H1 (cell line): ENCODE data around the gene SLC16A6. TPM values are rescaled to one million over a fixed set of nuclear protein-coding genes. Genes with fewer than 3 reads are reported as not detected.

Experiments used
- CTCF ChIA-PET: fragments of 300-600 bp; sonication (Branson Sonifier 250); formaldehyde crosslinking; loops from one replicate; lab custom pipeline; 2021; ENCODE audit not compliant: partially characterized antibody; lab: Charles Lee
- POLR2A ChIA-PET: fragments of 300-600 bp; sonication (Branson Sonifier 250); formaldehyde crosslinking; loops from one replicate; lab custom pipeline; 2021; ENCODE audit warnings: inconsistent platforms; ENCODE audit not compliant: partially characterized antibody; lab: Charles Lee
- DNase-seq, 2 experiments: peaks; one replicate each; pipeline versions ENCODE4 v3.0.0 to v3.0.0-alpha.2; 2010 to 2022; ENCODE audit warnings: low spot score in 2 of 2, low read depth in 1 of 2, mixed read lengths in 1 of 2
- FAIRE-seq: peaks from 2 replicates; lab custom pipeline; 2011; peaks lifted over from hg19 to GRCh38; lab: Jason Lieb, UNC
- H2AFZ ChIP-seq: 2 replicates; pipeline ENCODE4 v1.8.1; 2012; ENCODE audit warnings: low read length, inconsistent platforms
- H2AK5ac ChIP-seq: 2 replicates; pipeline ENCODE4 v1.6.1; 2013; ENCODE audit warnings: low read depth, low read length
- H2BK120ac ChIP-seq: replicated peaks from 2 replicates; pipeline ENCODE3; 2013; ENCODE audit warnings: low read depth, low read length, inconsistent platforms
- H2BK12ac ChIP-seq: 2 replicates; pipeline ENCODE4 v1.6.1; 2013; ENCODE audit warnings: low read depth, low read length
- H2BK15ac ChIP-seq: 2 replicates; pipeline ENCODE4 v1.6.1; 2013; ENCODE audit warnings: low read length
- H2BK20ac ChIP-seq: 2 replicates; pipeline ENCODE4 v1.6.1; 2013; ENCODE audit warnings: low read length
- H2BK5ac ChIP-seq: 2 replicates; pipeline ENCODE4 v1.6.1; 2013; ENCODE audit warnings: low read depth, low read length
- H3K14ac ChIP-seq: 2 replicates; pipeline ENCODE4 v1.6.1; 2013; ENCODE audit warnings: inconsistent platforms; ENCODE audit not compliant: insufficient read length
- H3K18ac ChIP-seq: 2 replicates; pipeline ENCODE4 v1.6.1; 2013; ENCODE audit warnings: low read length; ENCODE audit errors: extremely low read depth
- H3K23ac ChIP-seq: 2 replicates; pipeline ENCODE4 v1.6.1; 2013; ENCODE audit warnings: inconsistent platforms; ENCODE audit not compliant: insufficient read length
- H3K23me2 ChIP-seq: 2 replicates; pipeline ENCODE4 v1.6.1; 2013; ENCODE audit warnings: low read depth, low read length
- H3K27ac ChIP-seq: 2 replicates; pipeline ENCODE4 v1.6.1; 2011; ENCODE audit warnings: low read depth, low read length, inconsistent platforms
- H3K27me3 ChIP-seq, 4 experiments: replicated peaks in 1 of 4; 1 replicate in 1 of 4; 2 replicates in 3 of 4; pipeline versions ENCODE4 v1.6.1 to v1.8.1; 2011 to 2013; ENCODE audit warnings: low read length in 3 of 4, mild to moderate bottlenecking in 3 of 4, inconsistent platforms in 2 of 4, mixed read lengths in 2 of 4, moderate library complexity in 1 of 4; ENCODE audit not compliant: control insufficient read depth in 3 of 4, insufficient read depth in 3 of 4; ENCODE audit errors: extremely low read depth in 1 of 4
- H3K36me3 ChIP-seq, 4 experiments: 2 replicates each; pipeline versions ENCODE4 v1.6.1 to v1.8.1; 2011 to 2013; ENCODE audit warnings: mild to moderate bottlenecking in 4 of 4, low read length in 3 of 4, moderate library complexity in 2 of 4, control low read depth in 1 of 4, inconsistent platforms in 1 of 4; ENCODE audit not compliant: insufficient read depth in 4 of 4, control insufficient read depth in 2 of 4
- H3K4ac ChIP-seq: replicated peaks from 2 replicates; pipeline ENCODE3; 2013; ENCODE audit warnings: low read length, low read depth, mixed read lengths, inconsistent platforms; ENCODE audit not compliant: insufficient read length
- H3K4me1 ChIP-seq, 4 experiments: replicated peaks in 1 of 4; 1 replicate in 1 of 4; 2 replicates in 3 of 4; pipeline versions ENCODE4 v1.6.1 to v1.8.1; 2011 to 2013; ENCODE audit warnings: low read length in 3 of 4, inconsistent platforms in 2 of 4, mixed read lengths in 1 of 4; ENCODE audit not compliant: insufficient read depth in 4 of 4, control insufficient read depth in 3 of 4
- H3K4me2 ChIP-seq, 2 experiments: 2 replicates each; pipeline versions ENCODE4 v1.6.1 to v1.8.1; 2011 to 2013; ENCODE audit warnings: low read depth in 2 of 2, low read length in 2 of 2, control low read depth in 1 of 2, inconsistent platforms in 1 of 2, mild to moderate bottlenecking in 1 of 2; ENCODE audit not compliant: insufficient read depth in 1 of 2
- H3K4me3 ChIP-seq, 4 experiments: fragments of 200-600, 300-600 bp in 1 of 4; sonication (generic), shearing (Covaris generic), sonication (Bioruptor Twin) in 1 of 4; 2 replicates each; pipeline versions ENCODE4 v1.5.1 to v1.8.1; 2011 to 2016; ENCODE audit warnings: low read length in 4 of 4, low read depth in 3 of 4, control low read depth in 2 of 4, inconsistent platforms in 2 of 4, mild to moderate bottlenecking in 2 of 4, mixed read lengths in 1 of 4, moderate library complexity in 1 of 4; ENCODE audit not compliant: insufficient read depth in 2 of 4; ENCODE audit errors: extremely low read depth in 1 of 4
- H3K56ac ChIP-seq: replicated peaks from 2 replicates; pipeline ENCODE3; 2013; ENCODE audit warnings: low read depth, mild to moderate bottlenecking, mixed read lengths, low read length, inconsistent platforms; ENCODE audit not compliant: insufficient read length
- H3K79me1 ChIP-seq: 2 replicates; pipeline ENCODE4 v1.6.1; 2013; ENCODE audit warnings: low read depth, low read length, control low read depth
- H3K79me2 ChIP-seq, 2 experiments: 2 replicates each; pipeline versions ENCODE4 v1.6.1 to v1.8.1; 2012 to 2013; ENCODE audit warnings: low read length in 2 of 2, mild to moderate bottlenecking in 2 of 2, inconsistent platforms in 1 of 2; ENCODE audit not compliant: insufficient read depth in 2 of 2, control insufficient read depth in 1 of 2
- H3K9ac ChIP-seq, 4 experiments: replicated peaks in 1 of 4; 1 replicate in 1 of 4; 2 replicates in 3 of 4; pipeline versions ENCODE4 v1.6.1 to v1.8.1; 2011 to 2013; ENCODE audit warnings: low read depth in 3 of 4, low read length in 3 of 4, control low read depth in 2 of 4, mild to moderate bottlenecking in 2 of 4, moderate library complexity in 2 of 4, inconsistent platforms in 1 of 4; ENCODE audit errors: extremely low read depth in 1 of 4
- H3K9me3 ChIP-seq, 2 experiments: 2 replicates each; pipeline versions ENCODE4 v1.6.1 to v1.8.1; 2012 to 2013; ENCODE audit warnings: mild to moderate bottlenecking in 2 of 2, moderate library complexity in 2 of 2, control low read depth in 1 of 2, inconsistent platforms in 1 of 2, low read depth in 1 of 2, low read length in 1 of 2, mixed read lengths in 1 of 2; ENCODE audit not compliant: insufficient read depth in 2 of 2
- H4K20me1 ChIP-seq, 2 experiments: replicated peaks in 1 of 2; 2 replicates each; pipeline versions ENCODE3 to v1.8.1; 2011 to 2013; ENCODE audit warnings: inconsistent platforms in 2 of 2, low read length in 2 of 2, mild to moderate bottlenecking in 1 of 2; ENCODE audit not compliant: insufficient read depth in 2 of 2, control insufficient read depth in 1 of 2
- H4K5ac ChIP-seq: 2 replicates; pipeline ENCODE4 v1.6.1; 2013; ENCODE audit warnings: low read length, low read depth, mixed read lengths, inconsistent platforms; ENCODE audit not compliant: insufficient read length
- H4K8ac ChIP-seq: 2 replicates; pipeline ENCODE4 v1.8.0; 2013; ENCODE audit warnings: mild to moderate bottlenecking, moderate library complexity, low read length, inconsistent platforms; ENCODE audit not compliant: insufficient read depth; ENCODE audit errors: extremely low read depth
- H4K91ac ChIP-seq: replicated peaks from 2 replicates; pipeline ENCODE3; 2013; ENCODE audit warnings: low read length, mixed read lengths, inconsistent platforms; ENCODE audit not compliant: insufficient read length
- CHD2 ChIP-seq: IDR thresholded peaks from 2 replicates; pipeline ENCODE4 v1.6.1; 2012; ENCODE audit warnings: low read length, improper control_type of control experiment
- HDAC2 ChIP-seq, 2 experiments: fragments of 300-600 bp in 1 of 2; sonication (generic) in 1 of 2; IDR thresholded peaks; 2 replicates each; pipeline ENCODE4 v1.6.1; 2011 to 2012; ENCODE audit warnings: low read depth in 2 of 2, low read length in 2 of 2, mild to moderate bottlenecking in 2 of 2, moderate library complexity in 2 of 2, borderline replicate concordance in 1 of 2, inconsistent platforms in 1 of 2
- KDM1A ChIP-seq: fragments of 200-600, 300-600 bp; sonication (generic); IDR thresholded peaks from 2 replicates; pipeline ENCODE4 v1.7.1; 2016; ENCODE audit warnings: mild to moderate bottlenecking, low read length, borderline replicate concordance
- KDM4A ChIP-seq: IDR thresholded peaks from one replicate; pipeline ENCODE4 v1.7.1; 2012; ENCODE audit warnings: low read depth, mild to moderate bottlenecking, moderate library complexity, low read length, inconsistent platforms; ENCODE audit not compliant: severe bottlenecking
- NRF1 ChIP-seq: IDR thresholded peaks from 2 replicates; pipeline ENCODE4 v1.6.1; 2011; ENCODE audit warnings: mild to moderate bottlenecking, low read depth, low read length, improper control_type of control experiment
- PHF8 ChIP-seq: fragments of 200-600 bp; sonication (generic); conservative IDR thresholded peaks from 2 replicates; pipeline ENCODE4 v1.7.1; 2012; ENCODE audit warnings: low read depth, mild to moderate bottlenecking, inconsistent platforms, low read length, moderate library complexity
- RAD21 ChIP-seq, 2 experiments: IDR thresholded peaks in 1 of 2; conservative IDR thresholded peaks in 1 of 2; 2 replicates each; pipeline ENCODE4 v1.6.1; 2011; ENCODE audit warnings: low read depth in 2 of 2, low read length in 2 of 2, improper control_type of control experiment in 1 of 2, inconsistent platforms in 1 of 2, mild to moderate bottlenecking in 1 of 2, moderate library complexity in 1 of 2
- SP2 ChIP-seq: IDR thresholded peaks from 2 replicates; pipeline ENCODE4 v1.6.1; 2012; ENCODE audit warnings: mild to moderate bottlenecking, low read length, inconsistent platforms
- TBP ChIP-seq: IDR thresholded peaks from 2 replicates; pipeline ENCODE4 v1.6.1; 2011; ENCODE audit warnings: low read depth, low read length, improper control_type of control experiment
- WGBS, 2 experiments: shearing (Covaris generic) in 1 of 2; methylation state at CpG; one replicate each; pipeline versions ENCODE4 v1.1.6 to v1.1.7; 2013 to 2015; ENCODE audit warnings: low lambda C conversion rate in 2 of 2, mixed read lengths in 2 of 2, inconsistent platforms in 1 of 2, low coverage in 1 of 2, missing lambda C conversion rate in 1 of 2; ENCODE audit not compliant: insufficient replicate concordance in 2 of 2, insufficient coverage in 1 of 2, insufficient read length in 1 of 2; ENCODE audit errors: extremely low coverage in 1 of 2, missing lambda C conversion rate in 1 of 2; 5-methylcytosine and 5-hydroxymethylcytosine counted together
- polyA plus RNA-seq, 7 experiments: library from polyadenylated mRNA; depleted of rRNA in 3 of 7; stranded (reverse) in 5 of 7; unstranded in 2 of 7; fragments of >200 nt in 5 of 7; fragments of 200-250 nt in 2 of 7; gene quantifications; 1 replicate in 5 of 7; 2 replicates in 1 of 7; 4 replicates in 1 of 7; pipeline versions ENCODE4 v1.2.1 to v1.2.3, GENCODE V29; 2011 to 2013; ENCODE audit warnings: missing spikeins in 2 of 7, mixed read lengths in 2 of 7
- total RNA-seq: library from RNA; stranded (reverse); fragmentation: NEBNext Ultra II Directional; extraction: Animal tissue kit (Norgen Biotek cat#: 25700); gene quantifications from 2 replicates; pipeline ENCODE4 v1.2.1, GENCODE V29; 2021
- TF ChIP-seq, protein P1 (sequence below): IDR thresholded peaks from 2 replicates; pipeline ENCODE4 v1.6.1; 2011; ENCODE audit warnings: low read depth, mild to moderate bottlenecking, low read length; ENCODE audit not compliant: insufficient read depth

Gene SLC16A6
- total and polyA plus RNA-seq, 2 of the 8 experiments (the other 6 are each of a cell fraction or from before 2014, with no cell fraction given) = 0.17 to 0.22 TPM

DNA sequence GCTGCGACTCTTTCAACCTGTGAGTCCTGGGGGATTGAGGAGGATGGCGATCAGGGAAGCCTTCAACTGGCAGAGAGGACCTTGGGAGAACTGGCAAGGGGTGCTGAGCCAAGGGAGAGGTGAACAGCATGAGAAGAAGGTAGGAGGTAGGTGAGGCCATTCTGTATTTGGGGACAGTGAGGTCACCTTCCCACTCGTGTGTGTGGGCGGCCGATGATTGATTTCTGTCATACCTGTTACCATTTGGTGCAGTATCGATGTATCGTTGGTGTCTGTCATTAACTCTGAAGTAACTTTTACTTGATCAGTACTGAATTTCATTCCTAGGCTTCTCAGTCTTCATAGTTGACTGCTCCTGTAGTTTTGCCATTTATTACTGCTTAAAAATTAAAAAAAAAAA, 4.2 kb upstream of the SLC16A6 start:
- WGBS, 2 experiments = 92% methylated on average over 7 of the region's 7 CpGs; no CpG with 5 or more reads in 1 of the 2 experiments
- Histone ChIP-seq H3K79me1 (no peaks in the 10 kb centered on the region), H4K91ac (no peak overlapping the region), H2BK20ac (peak overlapping the region; percentile 23; the same call in 1 of the 2 replicates), H2BK12ac (peak overlapping the region; percentile 78; the same call in 1 of the 2 replicates), H2BK5ac (0 out of 2 replicates have a peak overlapping the region, but pooled peaks have one; percentile 19), H3K23me2 (peaks cover 22% of the 10 kb centered on the region), H4K5ac (no peak overlapping the region), H4K8ac (no peak overlapping the region), H4K20me1 (peaks cover 0 to under 1% of the 10 kb centered on the region in 2 experiments), H3K36me3 (no peaks in the 10 kb centered on the region), H2BK120ac (no peak overlapping the region), H3K56ac (no peak overlapping the region), H3K23ac (no peak overlapping the region), H2BK15ac (no peak overlapping the region; the same call in 1 of the 2 replicates), H3K14ac (no peak overlapping the region), H3K4me2 (no peak overlapping the region), H3K4me3 (no peak overlapping the region), H3K79me2 (no peaks in the 10 kb centered on the region), H3K4me1 (peaks cover 18 to 31% (median 24%) of the 10 kb centered on the region in 4 experiments), H3K9ac (no peak overlapping the region), H3K9me3 (no peaks in the 10 kb centered on the region), H2AFZ (no peak overlapping the region), H3K27me3 (peaks cover 0 to 12% (median 10%) of the 10 kb centered on the region in 4 experiments; a peak in 6 of 7 replicates), H2AK5ac (peak overlapping the region; percentile 89; the same call in 1 of the 2 replicates), H3K4ac (no peak overlapping the region), H3K27ac (no peak overlapping the region), H3K18ac (peak overlapping the region; percentile 63; the same call in 1 of the 2 replicates)
- POLR2A ChIA-PET = no interaction called here
- FAIRE-seq (no peak), DNase-seq (no peak)
- TF ChIP-seq KDM4A (no peak), HDAC2 (IDR thresholded peaks at IDR 0.05; ENCODE audit: borderline replicate concordance in 1 of 2, low read depth in 2 of 2, low read length in 2 of 2) (no peak), TBP (no peak), NRF1 (no peak), KDM1A (no peak), CHD2 (no peak), RAD21 (IDR thresholded peaks at IDR 0.05 in 1 of 2, conservative IDR thresholded peaks at IDR 0.05 in 1 of 2; ENCODE audit: low read depth in 2 of 2, low read length in 2 of 2) (no peak), SP2 (no peak), PHF8 (no peak)
- TF ChIP-seq, protein P1, sequence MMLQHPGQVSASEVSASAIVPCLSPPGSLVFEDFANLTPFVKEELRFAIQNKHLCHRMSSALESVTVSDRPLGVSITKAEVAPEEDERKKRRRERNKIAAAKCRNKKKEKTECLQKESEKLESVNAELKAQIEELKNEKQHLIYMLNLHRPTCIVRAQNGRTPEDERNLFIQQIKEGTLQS = no peak
- CTCF ChIA-PET = no interaction called here
